NCI-H128 (cell line): Measurements from ENCODE around the gene UBE2E2.

ENCODE experiments used
- DNase-seq: peaks from one replicate; lab custom pipeline; 2025; ENCODE audit not compliant: unreplicated experiment; lab: John Stamatoyannopoulos, UW

UBE2E2 gene

DNA sequence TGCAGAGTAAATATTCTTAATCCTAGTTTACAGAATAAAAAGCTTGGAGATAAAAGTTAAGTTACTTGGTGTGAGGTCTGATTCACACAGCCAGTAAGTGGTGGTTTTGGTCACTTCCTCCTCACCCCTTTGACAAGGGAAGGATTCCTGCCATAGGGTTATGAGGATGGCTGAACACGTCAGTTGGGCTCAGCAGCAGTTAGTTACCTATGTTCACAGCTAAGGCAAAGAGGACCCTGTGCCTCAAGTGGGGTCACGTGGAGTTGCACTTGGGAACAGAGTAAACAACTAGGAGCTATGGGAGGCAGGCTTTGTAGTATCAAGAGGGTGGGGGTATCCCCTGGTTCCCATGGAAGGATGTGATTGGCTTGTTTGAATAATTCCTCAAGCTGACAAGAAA is 232.2 kb downstream of the UBE2E2 start:
- no peak for DNase-seq

DNA sequence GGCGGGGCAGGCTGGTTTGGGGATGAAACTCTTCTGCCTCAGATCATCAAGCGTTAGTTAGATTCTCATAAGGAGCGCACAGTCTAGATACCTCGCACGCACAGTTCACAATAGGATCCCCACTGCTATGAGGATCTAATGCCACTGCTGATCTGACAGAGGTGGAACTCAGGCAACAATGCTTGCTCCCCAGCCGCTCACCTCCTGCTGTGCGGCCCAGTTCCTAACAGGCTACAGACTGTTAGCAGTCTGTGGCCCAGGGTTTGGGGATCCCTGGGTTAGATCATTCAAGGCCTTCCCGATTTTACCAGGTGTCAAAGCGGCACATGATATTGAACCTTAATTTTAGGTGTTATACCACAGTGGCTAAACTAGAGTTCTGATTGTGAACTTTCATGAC is 232.8 kb downstream of the UBE2E2 start:
- no peak for DNase-seq

DNA sequence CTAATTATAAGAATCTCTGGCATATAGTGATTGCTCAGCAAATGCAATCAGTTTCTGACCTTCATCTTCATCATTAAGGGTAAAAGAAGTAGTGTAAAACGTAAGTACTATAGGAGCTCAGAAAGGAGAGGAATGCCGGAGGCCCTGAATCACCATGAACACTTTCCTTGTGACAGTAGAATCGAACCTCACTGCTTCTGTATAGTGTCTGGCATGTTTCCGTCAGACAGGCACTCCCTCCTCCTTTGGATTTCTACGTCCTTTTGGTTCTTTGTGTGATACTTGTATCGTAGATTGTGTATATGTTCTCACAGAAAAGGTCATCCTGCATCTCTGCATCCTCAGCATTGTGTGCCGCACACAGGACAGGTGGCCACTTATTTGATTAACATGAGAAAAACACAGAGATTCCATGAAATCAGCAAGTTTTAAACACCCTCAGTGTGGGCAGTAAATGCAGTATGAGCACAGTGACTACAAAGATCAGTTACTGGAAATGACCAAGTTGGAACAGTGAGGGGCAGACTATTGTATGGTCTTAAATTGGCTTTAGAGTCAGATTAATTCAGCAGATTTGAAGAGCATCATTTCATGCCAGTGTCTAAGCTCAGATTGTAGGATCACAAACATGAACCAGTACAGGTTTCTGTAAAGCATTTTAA is 234.5 kb downstream of the UBE2E2 start:
- DNase-seq, result no peak

DNA sequence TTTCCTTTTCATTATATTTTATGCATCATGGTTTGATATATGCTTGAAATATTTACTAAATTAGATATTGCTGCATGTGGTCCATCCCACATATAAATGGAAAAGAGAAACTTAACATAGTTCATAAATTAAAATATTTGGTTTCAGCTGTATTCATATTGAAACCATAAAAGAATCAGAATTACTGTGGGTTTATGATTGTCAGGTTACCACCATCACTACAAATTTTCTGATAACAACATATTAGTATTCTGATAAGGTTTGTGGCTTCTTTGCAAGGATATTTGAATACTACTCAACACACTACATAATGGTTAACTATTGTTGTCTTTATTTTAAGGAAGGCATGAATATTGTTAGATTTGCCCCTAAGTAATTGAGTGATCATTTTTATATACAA is 235.5 kb downstream of the UBE2E2 start:
- no peak for DNase-seq

DNA sequence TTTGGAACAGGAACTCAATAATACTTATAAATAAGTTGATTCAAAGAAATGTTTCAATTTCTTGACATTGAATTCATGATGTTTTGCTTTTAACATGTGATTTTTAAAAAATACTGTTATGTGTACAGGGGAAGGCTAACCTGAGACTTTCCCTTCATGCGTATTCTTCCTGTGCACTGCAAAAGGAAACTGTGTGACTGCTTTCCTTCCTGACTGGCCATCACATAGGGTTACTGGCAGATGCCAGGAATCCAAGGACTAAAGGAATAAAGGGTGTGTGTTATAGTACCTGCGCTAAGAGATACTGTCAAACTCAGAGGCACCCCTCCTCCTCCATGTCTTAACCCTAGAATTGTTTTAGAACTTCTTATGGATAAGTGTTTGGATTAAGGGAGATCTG is 236.0 kb downstream of the UBE2E2 start:
- DNase-seq, result no peak

DNA sequence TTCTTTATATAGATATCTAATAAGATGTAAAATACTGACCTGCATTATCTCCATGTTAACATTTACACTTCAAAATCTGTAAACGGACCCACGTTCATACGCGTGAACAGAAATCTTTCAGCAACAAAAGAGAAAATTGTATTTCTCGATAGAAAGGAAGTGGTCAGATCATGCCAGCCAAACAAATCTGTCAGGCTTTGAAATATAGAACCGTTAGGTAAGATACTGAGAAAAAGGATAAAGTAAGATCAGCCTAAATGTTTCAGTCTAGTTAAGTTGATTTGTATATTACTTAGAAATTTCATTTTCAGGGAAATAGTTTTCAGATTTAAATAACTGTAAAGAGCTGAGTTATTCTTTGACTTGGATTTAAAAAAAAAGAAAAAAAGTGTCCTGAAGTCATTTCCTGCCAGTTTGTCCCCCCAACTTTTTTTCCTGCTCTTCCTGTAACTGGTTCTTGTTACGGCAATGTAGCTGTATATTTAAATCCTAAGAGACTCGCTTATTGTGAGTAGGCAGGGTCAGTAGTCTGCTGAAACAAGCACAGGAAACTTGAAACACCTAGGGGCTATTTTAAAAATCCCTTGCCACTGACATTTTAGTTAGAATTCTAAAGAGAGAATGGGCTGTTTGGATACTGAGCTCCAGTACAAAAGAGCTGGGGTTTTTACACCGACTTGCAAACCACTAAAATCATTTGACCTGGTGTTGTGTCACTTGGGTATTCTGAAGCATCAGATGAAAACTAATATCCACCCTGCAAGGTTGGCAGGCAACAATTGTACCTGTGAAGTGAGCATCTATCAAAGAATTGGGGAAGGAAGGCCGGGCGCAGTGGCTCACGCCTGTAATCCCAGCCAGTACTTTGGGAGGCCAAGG is 237.5 kb downstream of the UBE2E2 start:
- no peak for DNase-seq

DNA sequence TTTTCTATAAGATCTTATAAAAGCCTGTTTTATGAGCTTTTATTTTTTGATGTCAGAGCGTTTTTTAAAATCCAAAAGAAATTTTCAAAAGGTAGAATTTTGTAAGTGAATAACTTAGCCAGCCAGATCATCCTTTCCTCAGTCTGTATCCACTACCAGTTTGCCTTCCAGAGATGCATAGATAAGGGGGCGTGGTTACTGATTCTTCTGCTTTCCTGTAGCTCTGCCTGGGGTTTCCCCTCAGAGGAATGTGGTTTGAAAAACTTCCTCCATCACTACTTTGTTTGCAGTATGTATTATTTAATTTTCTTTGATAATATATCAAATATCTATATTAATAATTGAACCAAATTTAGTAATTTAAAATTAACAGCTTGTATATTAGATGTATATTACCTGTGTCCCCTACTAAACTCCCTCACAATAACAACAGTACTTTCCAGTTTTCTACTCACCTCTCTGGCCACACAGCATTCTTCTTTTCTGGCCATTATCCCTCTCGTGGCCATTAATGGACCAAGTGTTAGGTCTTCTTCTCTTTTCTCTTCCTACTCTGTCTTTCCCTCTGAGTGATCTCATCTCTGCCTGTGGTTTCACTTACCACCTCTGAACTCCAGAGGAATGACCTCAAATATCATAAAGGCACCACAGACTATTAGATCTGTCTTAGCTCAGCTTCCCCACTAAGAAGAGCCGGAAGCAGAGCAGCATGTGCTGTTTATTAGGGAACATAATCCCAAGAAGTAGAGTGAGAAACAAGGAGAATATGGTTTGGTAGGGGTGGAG is 239.7 kb downstream of the UBE2E2 start:
- no peak for DNase-seq

DNA sequence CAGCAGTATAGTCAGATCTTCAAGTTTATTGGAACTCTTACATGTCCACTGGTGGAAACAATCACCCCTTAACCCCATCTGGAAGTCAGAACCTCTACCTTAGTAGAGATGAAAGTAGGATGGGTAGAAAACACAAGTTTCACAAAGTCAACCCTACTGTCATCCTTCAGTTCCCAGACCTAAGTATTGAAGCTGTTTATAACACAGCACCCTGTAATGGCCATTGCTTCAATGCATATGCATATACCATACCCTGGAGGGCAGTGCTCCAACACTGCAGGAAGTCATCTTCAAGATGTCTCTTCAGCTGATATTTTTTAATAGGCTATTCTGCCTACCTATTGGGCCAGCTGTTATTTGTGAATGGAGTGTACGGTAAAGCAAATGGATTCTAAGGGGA is 241.3 kb downstream of the UBE2E2 start:
- no peak for DNase-seq

DNA sequence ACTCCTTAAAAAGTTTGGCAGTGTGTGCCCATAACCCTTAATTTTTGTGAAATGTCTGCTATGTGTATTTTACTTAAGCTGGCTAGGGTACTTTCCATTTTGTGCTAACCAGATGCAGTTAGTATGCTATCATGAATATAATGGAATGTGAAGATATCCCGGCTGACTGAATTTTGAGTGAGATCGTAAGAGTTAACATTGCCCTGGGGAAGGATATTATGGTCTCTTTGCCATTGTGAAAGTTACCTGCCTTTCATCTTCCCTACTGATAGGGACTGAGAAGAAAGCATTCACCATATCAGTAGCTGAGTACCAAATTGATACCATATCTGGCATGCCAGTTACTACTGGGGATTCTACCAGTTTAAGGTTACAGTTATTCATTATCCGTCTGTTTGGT is 243.2 kb downstream of the UBE2E2 start:
- DNase-seq, result no peak

DNA sequence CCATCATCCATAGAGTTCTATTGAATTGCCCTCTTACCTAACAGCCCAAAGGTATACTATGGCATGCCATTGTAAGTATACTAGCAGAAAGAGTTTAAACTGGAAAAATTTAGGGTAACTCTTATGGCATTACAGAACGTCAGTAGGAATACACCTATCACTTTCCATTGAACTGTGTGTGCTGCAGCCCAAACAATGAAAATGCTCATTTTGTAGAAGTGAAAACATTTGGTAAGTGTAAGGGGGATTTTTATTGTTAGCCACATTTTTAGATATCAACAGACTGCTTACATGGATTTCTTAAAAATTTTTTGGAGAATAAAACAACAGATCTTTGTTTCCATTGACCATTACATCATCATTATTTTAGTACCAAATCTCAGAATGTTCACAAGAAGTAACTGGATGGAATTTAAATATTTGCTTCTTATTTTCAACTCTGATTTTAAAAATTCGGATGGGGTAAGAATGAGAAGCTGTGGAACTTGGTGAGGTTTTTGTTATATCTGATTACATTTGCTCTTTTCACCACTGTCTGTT is 245.9 kb downstream of the UBE2E2 start:
- no peak for DNase-seq

DNA sequence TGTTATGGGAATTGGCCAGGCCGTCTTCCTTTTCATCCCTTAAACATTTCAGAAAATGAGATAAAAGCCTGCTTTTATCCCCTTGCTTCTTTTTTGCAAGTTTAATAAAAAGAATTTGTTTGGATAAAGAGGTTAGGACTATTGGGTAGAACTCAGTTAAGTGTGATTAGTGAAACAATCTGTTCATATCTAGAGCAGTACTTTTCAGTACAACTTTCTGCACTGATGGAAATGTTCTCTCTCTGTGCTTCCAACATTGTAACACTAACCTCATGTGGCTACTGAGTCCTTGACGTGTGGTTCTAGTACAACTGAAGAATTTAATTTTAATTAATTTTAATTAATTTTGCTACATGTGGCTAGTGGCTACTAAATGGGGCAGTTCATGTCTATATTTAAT is 246.9 kb downstream of the UBE2E2 start:
- no peak for DNase-seq

DNA sequence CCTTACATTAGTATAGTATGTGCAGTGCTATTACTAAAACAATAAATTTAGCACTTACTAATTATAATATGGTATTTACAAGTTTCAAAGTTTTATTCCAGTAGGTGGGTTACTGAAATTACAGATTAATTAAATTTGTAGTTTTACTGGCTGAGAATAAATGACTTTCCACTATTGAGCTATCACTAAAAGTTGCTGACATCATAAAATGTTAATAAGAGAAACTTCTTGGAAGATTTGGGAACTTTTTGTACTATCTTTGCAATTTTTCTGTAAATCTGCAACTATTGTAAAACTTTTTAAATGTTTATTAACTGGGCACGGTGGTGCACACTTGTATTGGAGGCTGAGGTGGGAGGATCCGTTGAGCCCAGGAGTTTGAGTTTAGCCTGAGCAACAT is 247.7 kb downstream of the UBE2E2 start:
- DNase-seq, result no peak

DNA sequence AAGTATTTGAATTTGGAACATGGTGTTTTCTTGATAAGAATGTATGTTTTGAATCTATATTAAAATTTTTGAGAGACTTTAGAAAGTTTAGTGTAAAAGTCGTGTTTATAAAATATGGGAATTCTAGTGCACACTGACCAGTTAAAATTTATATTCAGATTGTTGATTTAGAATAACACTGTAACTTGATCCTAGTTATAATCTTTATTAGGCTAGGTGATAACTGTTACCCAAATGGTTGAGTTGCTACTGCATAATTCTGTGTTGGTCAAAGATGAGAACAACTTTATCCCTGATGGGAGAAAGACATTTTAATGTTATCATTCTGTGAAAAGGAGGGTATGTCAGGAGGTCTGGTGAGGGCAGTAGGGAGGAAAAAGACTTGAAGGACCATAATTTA is 249.3 kb downstream of the UBE2E2 start:
- DNase-seq, result no peak

DNA sequence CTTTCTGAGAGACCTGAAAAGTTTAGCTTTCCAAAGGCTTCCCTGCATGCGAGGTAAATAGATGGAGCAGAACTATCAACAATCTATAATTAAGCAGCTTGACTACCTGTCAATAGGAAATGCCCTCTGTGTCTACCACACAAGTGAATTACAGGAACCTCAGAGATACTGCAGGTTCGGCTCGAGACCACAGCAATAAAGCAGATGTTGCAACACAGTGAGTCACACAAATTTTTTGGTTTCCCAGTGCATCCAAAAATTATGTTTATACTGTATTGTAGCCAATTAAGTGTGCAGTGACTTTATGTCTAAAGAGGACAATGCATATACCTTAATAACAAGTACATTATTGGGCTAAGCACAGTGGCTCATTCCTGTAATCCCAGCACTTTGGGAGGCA is 252.0 kb downstream of the UBE2E2 start:
- DNase-seq, result no peak

DNA sequence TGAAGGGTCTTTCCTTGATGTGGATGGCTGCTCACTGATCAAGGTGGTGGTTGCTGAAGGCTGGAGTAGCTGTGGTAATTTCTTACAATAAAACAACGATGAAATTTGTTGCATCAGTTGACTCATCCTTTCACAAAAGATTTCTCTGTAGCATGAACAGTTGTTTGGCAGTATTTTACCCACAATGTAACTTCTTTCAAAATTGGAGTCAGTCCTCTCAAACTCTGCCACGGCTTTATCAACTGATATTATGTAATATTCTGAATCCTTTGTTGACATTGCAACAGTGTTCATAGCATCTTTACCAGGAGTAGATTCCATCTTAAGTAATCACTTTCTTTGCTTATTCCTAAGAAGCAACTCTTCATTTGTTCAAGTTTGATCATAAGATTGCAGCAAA is 252.6 kb downstream of the UBE2E2 start:
- DNase-seq, result no peak

DNA sequence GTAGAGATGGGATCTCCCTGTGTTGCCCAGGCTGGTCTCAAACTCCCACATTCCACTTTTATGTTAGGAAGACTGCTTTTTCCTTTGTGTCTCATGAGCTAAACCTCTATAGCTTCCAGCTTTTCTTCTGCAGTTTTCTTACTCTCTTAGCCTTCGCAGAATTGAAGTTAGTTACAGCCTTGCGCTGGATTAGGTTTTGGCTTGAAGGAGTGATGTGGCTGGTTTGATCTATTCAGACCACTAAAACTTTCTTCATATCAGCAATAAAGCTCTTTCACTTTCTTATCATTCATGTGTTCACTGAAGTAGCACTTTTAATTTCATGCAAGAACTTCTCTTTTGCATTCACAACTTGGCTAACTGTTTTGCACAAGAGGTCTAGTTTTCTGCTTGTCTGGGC is 254.6 kb downstream of the UBE2E2 start:
- no peak for DNase-seq

DNA sequence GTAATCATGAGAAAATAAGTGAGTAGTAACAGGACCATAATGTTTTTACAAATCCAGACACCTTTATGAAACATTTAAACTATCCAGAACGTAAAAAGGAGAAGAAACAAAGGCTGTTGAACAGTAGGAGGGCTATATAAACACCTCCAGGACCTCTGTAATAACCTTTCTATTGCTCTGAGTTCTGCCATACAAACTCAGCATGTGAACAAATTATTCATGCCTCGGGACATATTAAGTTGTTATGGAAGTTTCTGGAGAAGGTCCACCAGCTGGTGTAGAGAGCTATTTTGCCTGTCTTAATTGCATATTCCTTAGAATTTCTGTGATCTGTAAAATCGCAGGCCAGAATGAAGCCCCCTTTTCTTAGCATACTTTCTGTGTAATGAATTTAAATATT is 256.3 kb downstream of the UBE2E2 start:
- DNase-seq, result no peak

DNA sequence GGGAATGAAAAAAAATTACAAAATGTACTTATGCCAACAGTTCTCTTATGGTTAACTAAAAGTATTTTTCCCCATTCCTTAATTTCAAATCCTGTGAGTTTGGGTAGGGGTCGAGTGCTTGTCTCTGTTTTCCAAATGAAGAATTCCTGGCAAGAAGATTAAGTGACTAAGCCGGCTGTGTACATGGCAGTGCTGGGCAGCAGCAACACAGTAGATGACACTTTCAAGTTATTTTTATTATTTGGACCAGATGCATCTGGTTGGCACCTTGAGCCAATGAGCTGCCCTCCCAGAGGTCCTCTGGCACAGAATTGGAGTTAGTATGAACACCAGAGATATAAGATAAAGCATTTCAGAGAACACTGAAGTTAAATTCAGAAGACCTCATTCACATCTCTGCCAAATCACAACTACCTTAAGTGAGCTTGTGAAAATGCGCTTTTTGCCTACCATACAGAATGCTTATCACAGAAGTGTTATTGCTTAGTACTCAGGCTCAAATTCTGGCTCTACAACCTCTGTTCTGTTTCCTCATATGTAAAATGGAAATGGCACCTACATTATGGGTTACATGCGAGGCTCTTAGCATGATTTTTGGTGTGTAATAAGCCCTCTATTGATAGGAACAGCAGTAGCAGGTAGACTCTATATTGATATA is 256.9 kb downstream of the UBE2E2 start:
- no peak for DNase-seq

DNA sequence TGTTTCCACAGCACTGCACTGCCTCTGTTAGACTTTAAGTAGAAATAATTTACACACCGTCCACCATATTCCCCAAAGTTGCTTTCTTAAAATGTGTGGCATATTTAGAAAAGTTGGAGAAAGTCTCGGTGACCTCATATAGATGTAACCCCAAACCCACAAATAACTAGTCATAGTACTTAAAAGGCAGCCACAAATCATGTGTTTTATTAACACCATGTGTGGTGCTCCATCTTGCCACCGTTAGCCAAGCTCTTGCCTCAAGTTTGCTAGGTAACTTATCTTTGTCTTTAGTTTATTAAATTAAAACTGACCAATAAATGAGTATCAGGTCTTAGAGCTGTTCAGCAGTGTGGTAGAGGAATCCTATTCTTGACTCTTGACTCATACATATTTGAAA is 257.9 kb downstream of the UBE2E2 start:
- DNase-seq, result no peak

DNA sequence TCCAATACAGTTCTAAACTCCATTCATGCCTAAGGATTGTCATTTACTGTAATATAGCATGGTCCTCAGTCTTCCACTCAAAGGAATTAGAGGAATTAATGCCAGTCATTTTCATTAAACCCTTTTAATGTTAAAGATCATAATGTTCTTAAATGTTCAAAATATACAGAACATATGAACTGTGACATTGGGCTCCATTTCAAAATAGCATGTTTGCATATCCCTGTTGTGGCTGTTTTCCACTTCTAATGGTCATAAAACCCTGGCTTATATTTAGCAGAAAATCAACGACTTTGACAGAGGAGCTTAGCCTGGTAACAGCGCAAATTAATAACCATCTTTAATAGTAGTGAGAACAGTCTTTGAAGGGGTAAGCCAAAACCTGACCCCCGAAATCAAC is 260.7 kb downstream of the UBE2E2 start:
- DNase-seq, result no peak

DNA sequence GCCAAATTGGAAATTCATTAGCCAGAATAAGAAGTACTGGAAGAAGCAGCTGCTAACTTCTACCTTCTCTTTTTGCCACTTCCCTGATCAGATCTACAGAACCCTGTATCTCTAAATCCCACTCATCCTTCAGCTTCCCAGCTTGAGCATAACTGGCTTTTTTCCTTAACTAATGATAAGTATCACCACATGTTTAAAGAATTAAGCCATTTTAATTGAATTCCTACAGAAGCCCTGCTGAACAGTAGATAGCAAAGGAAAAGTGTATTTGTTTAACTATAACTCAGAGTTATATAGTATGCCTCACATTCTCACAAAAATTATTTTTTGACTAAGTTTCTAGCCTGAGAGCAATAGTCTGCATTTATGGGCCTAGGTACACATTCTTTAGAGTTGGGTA is 262.4 kb downstream of the UBE2E2 start:
- no peak for DNase-seq
